GM19455 (cell line): ENCODE measurements around the gene PCGF3.
"Not testable (repeated sequence)": the region's sequence is repeated elsewhere in the genome, so short reads cannot be mapped to it uniquely, and the experiment has no call there.

Experiments used
- ATAC-seq: cut with Tn5 transposase; IDR thresholded peaks from one replicate; pipeline ENCODE4 v1.9.1; 2021; ENCODE audit not compliant: unreplicated experiment

Gene PCGF3

GRCh38 chr4:682490-683172 is 23.0 kb upstream of the PCGF3 start:
- no peak for ATAC-seq

- no peak for ATAC-seq
Observed at GRCh38 chr4:683247-683897, 22.3 kb upstream of the PCGF3 start.

GRCh38 chr4:683982-684622 is 21.5 kb upstream of the PCGF3 start:
- no peak for ATAC-seq

GRCh38 chr4:684623-685327 is 20.9 kb upstream of the PCGF3 start:
- no peak for ATAC-seq

GRCh38 chr4:685679-686412 is 19.8 kb upstream of the PCGF3 start:
- no peak for ATAC-seq

- no peak for ATAC-seq
Observed at GRCh38 chr4:686413-687040, 19.1 kb upstream of the PCGF3 start.

GRCh38 chr4:687048-687970 is 18.3 kb upstream of the PCGF3 start:
- ATAC-seq = no peak

GRCh38 chr4:687971-688853 is 17.4 kb upstream of the PCGF3 start:
- no peak for ATAC-seq

- ATAC-seq = no peak
Observed at GRCh38 chr4:688854-689681, 16.6 kb upstream of the PCGF3 start, which contains the start of gene SLC49A3. TSS of gene SLC49A3 (minus strand) at chr4:689151. CDS start at chr4:689127, 24 bp downstream.

- ATAC-seq = no peak
Observed at GRCh38 chr4:689723-690122, 15.9 kb upstream of the PCGF3 start.

GRCh38 chr4:692771-693554 is 12.7 kb upstream of the PCGF3 start:
- no peak for ATAC-seq

- not testable (repeated sequence) for ATAC-seq
Observed at GRCh38 chr4:694341-694940, 11.2 kb upstream of the PCGF3 start.

- ATAC-seq = no peak
Observed at GRCh38 chr4:699816-700580, 5.6 kb upstream of the PCGF3 start.

- no peak for ATAC-seq
Observed at GRCh38 chr4:700587-701264, 4.9 kb upstream of the PCGF3 start.

GRCh38 chr4:702618-703048 is 3.0 kb upstream of the PCGF3 start:
- no peak for ATAC-seq
